Thoracic aorta (tissue), 2 donors: ENCODE data around the gene BUD31. TPM values are rescaled to one million over a fixed set of nuclear protein-coding genes. Genes with fewer than 3 reads are reported as not detected.
A peak's percentile ranks its signal among the peaks of the same experiment; 100 is the strongest.

Experiments
- ATAC-seq: fragments of 150-250 bp; one replicate; pipeline ENCODE4 v1.8.0; 2017; ENCODE audit warnings: low read depth; ENCODE audit not compliant: insufficient number of reproducible peaks, low FRiP score
- DNase-seq: peaks from one replicate; pipeline ENCODE4 v3.0.0-alpha.2; 2020; ENCODE audit warnings: low spot score
- H3K27ac ChIP-seq, 2 donors: fragments of 200-600 bp; sonication (generic); 1 replicate in 1 of 2; 2 replicates in 1 of 2; pipeline ENCODE4 v1.5.1; 2016; ENCODE audit warnings: mild to moderate bottlenecking in 2 of 2, moderate library complexity in 2 of 2
- H3K27me3 ChIP-seq: fragments of 200-600 bp; sonication (generic); replicated peaks from 2 replicates; pipeline ENCODE4 v1.6.0; 2016; ENCODE audit warnings: mild to moderate bottlenecking; ENCODE audit not compliant: insufficient read depth
- H3K36me3 ChIP-seq: fragments of 200-600 bp; sonication (generic); one replicate; pipeline ENCODE4 v1.5.1; 2016
- H3K4me1 ChIP-seq, 2 donors: fragments of 200-600 bp; sonication (generic); 1 replicate in 1 of 2; 2 replicates in 1 of 2; pipeline versions ENCODE4 v1.5.1 to v1.6.0; 2016; ENCODE audit warnings: low read depth in 2 of 2, mild to moderate bottlenecking in 1 of 2; ENCODE audit not compliant: control insufficient read depth in 1 of 2
- H3K4me3 ChIP-seq: fragments of 200-600 bp; sonication (generic); 2 replicates; pipeline ENCODE4 v1.5.1; 2016; ENCODE audit warnings: mild to moderate bottlenecking
- H3K9me3 ChIP-seq: fragments of 200-600 bp; sonication (generic); 2 replicates; pipeline ENCODE4 v1.5.1; 2016
- total RNA-seq, 2 donors: library from RNA; depleted of rRNA; stranded (reverse); fragments of >200 nt; gene quantifications; one replicate each; pipeline versions ENCODE4 v1.1.0 to v1.2.3, GENCODE V29; 2016
- TF ChIP-seq, protein P1 (sequence below): fragments of 200-600 bp; sonication (generic); IDR thresholded peaks from one replicate; pipeline ENCODE4 v1.5.1; 2019; ENCODE audit warnings: antibody characterized with exemption

BUD31 gene
- total RNA-seq, 2 donors from 2014 or later, result 52.3 to 78.1 TPM

DNA sequence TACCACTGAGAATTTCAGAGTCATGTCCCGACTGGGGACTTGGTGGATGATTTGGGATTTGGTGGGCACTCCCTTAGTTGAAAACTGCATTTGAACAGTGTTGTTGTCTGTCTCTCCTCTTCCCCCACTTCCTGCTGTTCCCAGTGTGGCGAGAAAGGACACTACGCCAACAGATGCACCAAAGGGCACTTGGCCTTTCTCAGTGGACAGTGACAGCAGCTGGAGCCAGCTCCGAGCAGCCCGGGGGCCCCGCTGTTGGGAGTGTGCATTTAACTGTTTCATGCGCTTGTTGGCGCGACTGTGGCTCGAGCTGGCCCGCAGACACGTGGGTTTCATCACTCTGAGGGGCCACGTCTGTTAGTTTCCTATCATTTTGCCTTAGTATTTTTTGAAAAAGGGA is 47.5 kb downstream of the BUD31 start:
- H3K4me1 ChIP-seq, result no peaks in the 10 kb centered on the region
- H3K36me3 ChIP-seq, result peaks cover 72% of the 10 kb centered on the region
- no peaks in the 10 kb centered on the region for H3K9me3 ChIP-seq
- ATAC-seq (no peak), DNase-seq (no peak)
- TF ChIP-seq, protein P1, sequence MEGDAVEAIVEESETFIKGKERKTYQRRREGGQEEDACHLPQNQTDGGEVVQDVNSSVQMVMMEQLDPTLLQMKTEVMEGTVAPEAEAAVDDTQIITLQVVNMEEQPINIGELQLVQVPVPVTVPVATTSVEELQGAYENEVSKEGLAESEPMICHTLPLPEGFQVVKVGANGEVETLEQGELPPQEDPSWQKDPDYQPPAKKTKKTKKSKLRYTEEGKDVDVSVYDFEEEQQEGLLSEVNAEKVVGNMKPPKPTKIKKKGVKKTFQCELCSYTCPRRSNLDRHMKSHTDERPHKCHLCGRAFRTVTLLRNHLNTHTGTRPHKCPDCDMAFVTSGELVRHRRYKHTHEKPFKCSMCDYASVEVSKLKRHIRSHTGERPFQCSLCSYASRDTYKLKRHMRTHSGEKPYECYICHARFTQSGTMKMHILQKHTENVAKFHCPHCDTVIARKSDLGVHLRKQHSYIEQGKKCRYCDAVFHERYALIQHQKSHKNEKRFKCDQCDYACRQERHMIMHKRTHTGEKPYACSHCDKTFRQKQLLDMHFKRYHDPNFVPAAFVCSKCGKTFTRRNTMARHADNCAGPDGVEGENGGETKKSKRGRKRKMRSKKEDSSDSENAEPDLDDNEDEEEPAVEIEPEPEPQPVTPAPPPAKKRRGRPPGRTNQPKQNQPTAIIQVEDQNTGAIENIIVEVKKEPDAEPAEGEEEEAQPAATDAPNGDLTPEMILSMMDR, result no peak
- H3K27ac ChIP-seq, result no peak overlapping the region
- no peaks in the 10 kb centered on the region for H3K27me3 ChIP-seq
- no peak overlapping the region for H3K4me3 ChIP-seq

DNA sequence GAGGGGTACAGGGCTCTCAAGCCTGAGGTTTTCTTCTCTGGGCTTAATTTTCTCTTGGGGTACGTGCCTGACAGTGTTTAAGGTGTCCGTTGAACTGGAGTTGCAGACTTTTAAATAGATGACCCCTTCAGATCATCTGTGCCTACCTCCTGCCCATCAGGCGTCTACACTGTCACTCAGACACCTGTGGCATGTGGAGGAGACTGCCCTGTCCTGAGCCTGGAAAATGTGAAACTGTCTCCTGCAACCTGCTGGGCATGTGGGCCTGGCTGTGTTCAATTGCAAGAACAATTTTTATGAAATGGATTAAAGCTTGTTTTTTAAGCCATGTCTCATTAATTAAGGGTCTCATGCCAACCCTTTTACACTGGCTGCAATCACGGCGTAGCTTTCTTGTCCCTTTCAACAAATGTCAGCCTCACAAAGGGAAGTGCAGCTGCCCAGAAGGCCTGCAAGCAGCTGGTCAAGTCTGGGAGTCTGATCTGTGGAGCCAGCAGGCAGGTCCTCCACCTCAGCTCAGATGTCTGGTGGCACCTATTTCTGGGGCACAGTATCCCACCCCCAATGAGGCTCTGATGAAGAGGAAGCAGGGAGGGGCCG is 48.4 kb downstream of the BUD31 start:
- peaks cover 64% of the 10 kb centered on the region for H3K36me3 ChIP-seq

DNA sequence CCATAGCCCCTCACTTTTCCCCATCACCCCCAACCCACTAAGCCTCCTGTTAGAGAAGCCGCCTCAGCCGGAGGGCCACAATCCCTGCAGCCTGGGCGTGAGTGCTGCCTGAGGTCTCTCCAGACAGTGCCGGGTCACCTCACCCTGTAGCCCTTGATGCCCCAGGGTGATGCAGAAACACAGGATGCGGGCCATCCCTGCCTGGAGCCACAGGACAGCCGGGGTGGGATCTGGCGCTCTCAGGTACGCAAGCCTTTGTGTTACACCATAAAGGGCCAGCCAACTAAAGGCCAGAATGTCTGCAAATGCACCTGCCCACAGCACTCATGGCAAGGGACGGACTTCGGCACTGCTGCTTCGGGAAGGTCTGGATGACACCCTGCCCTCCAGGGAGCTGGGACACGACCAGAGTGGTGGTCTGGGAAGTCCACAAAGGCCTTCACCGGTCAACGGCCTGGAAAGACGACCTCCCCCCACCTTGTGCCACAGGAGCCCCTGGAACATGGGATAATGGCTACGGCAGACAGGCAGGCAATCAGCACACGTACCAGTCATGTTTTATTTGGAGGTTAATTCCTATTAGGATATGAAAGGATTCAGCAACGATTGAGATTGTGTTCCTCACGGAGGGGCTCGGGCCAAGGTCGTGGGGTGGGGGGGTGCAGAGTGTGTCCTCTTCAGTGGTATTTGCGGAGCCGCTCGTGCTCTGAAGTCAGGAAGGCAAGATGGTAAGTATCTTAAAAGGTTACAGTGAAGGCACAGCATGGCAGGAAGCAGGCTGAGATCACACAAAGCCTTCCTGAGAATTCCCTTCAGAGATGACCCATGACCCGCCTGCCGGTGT is 49.1 kb downstream of the BUD31 start:
- peaks cover 57% of the 10 kb centered on the region for H3K36me3 ChIP-seq
- no peak overlapping the region for H3K27ac ChIP-seq
- H3K4me1 ChIP-seq, result no peaks in the 10 kb centered on the region
- H3K9me3 ChIP-seq, result no peaks in the 10 kb centered on the region
- no peak for ATAC-seq
- H3K4me3 ChIP-seq, result no peak overlapping the region
- no peak for DNase-seq
- no peaks in the 10 kb centered on the region for H3K27me3 ChIP-seq
- TF ChIP-seq, protein P1, result no peak

More for the DNA sequence above, 48.4 kb downstream of the BUD31 start:
- TF ChIP-seq, protein P1, result no peak
- no peaks in the 10 kb centered on the region for H3K9me3 ChIP-seq
- no peak for DNase-seq
- H3K27ac ChIP-seq, result no peak overlapping the region
- H3K4me3 ChIP-seq, result no peak overlapping the region
- no peaks in the 10 kb centered on the region for H3K27me3 ChIP-seq
- ATAC-seq, result no peak
- H3K4me1 ChIP-seq, result no peaks in the 10 kb centered on the region

DNA sequence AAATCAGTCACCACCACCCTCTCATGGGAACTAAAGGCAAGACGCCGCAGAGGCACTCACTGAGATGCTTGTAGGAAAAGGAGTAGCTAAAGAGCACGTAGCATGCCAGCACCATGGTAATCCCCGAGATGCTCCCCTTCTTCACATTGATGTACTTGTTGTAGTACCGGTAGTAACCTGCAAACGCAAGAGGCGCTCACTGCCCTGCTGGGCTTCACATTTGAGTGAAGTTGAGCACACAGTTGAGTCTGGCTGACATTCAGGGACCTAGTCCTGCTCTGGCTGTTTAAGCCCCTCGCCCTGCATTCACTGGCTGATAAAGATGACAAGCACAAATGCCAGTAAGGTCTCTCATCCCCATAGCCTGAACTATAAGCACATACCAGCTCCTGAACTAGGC is 50.3 kb downstream of the BUD31 start:
- Histone ChIP-seq H3K27ac (no peak overlapping the region), H3K4me1 (peaks cover 0 to 3% of the 10 kb centered on the region in 2 donors), H3K36me3 (peaks cover 49% of the 10 kb centered on the region), H3K27me3 (no peaks in the 10 kb centered on the region), H3K9me3 (no peaks in the 10 kb centered on the region), H3K4me3 (no peak overlapping the region)
- ATAC-seq, result no peak
- TF ChIP-seq, protein P1, result peak; percentile 14
- DNase-seq, result no peak

DNA sequence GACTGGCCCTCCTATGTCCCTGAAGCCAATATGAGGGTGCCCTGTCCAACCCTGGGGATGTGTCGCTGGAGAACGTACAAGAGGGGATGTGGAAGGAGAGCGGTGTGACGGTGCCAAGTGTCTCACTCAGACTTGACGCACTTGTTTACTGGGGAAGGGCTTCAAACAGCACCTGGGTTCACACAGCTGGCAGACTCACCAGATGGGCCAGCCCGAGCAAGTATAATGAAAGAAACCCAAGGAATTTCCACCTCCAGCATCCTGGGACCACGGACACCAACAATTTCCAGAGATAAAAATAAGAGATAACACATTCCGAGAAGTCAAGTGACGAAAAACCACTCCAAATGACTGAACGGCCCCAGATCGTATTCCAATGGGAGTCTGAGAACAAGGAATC is 51.9 kb downstream of the BUD31 start:
- no peak for ATAC-seq
- H3K27ac ChIP-seq, result no peak overlapping the region

More for the DNA sequence above, 51.9 kb downstream of the BUD31 start:
- H3K27me3 ChIP-seq, result no peaks in the 10 kb centered on the region
- DNase-seq, result no peak
- no peak overlapping the region for H3K4me3 ChIP-seq
- TF ChIP-seq, protein P1, result no peak
- H3K9me3 ChIP-seq, result no peaks in the 10 kb centered on the region
- peaks cover 9 to 18% of the 10 kb centered on the region in 2 donors for H3K4me1 ChIP-seq
- peaks cover 39% of the 10 kb centered on the region for H3K36me3 ChIP-seq
